Measurements from ENCODE around the gene HLA-DQA1.

Gene HLA-DQA1

DNA sequence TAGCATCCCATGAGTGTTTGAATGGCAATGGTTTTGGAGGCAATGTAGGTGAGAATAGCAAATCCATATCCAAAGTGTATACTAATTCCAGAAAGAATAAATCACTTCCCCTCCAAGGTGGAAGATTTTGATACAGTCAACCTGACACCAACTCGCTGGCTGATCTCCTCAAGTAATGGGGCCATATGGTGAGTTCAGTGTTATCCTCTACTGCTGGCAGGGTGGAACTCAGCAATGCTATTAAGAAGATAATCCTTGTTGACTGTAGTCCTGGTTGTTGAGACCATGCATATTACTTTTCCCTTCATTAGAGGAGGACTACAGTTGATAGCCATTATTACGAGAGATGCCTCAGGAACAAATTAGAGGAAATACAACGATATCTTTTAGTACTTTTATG is 47.0 kb downstream of the HLA-DQA1 start:
- Histone ChIP-seq H3K27ac (ENCODE audit: low read depth, low read length) (no peak overlapping the region), H3K36me3 (ENCODE audit: insufficient read depth, low read length) (no peaks in the 10 kb centered on the region), H3K4me3 (ENCODE audit: low read depth in 1 of 2, low read length in 2 of 2) (no peak overlapping the region), H3K27me3 (ENCODE audit: control insufficient read depth in 1 of 2, insufficient read depth in 2 of 2, low read length in 2 of 2) (no peaks in the 10 kb centered on the region), H3K4me1 (ENCODE audit: insufficient read depth, low read length) (no peaks in the 10 kb centered on the region), H3K9me3 (ENCODE audit: low read length) (no peaks in the 10 kb centered on the region), H3K9ac (ENCODE audit: low read length) (no peak overlapping the region)

DNA sequence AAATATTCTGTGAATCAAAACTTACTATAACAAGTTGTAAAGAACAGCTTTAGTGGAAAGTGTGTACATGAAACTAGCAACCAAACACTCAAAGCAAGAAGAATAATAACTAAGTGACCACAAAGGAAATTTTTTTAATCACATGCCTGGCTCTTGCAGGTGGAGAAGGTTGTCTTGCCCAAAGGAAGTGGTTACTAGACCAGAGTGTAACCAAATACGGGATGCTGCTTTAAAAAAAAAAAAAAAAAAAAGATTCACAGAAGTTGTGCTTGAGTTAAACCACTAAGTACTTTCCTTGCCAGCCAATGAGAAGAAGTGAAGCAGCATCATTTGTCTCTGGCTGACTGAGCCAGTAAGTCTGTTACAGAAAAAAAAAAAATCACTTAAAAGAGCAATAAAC is 48.4 kb downstream of the HLA-DQA1 start:
- no peaks in the 10 kb centered on the region for H3K9me3 ChIP-seq (ENCODE audit: low read length)
- H3K4me3 ChIP-seq (ENCODE audit: low read depth in 1 of 2, low read length in 2 of 2), result no peak overlapping the region
- no peaks in the 10 kb centered on the region for H3K27me3 ChIP-seq (ENCODE audit: control insufficient read depth in 1 of 2, insufficient read depth in 2 of 2, low read length in 2 of 2)
- H3K27ac ChIP-seq (ENCODE audit: low read depth, low read length), result no peak overlapping the region
- H3K36me3 ChIP-seq (ENCODE audit: insufficient read depth, low read length), result no peaks in the 10 kb centered on the region
- H3K9ac ChIP-seq (ENCODE audit: low read length), result no peak overlapping the region
- no peaks in the 10 kb centered on the region for H3K4me1 ChIP-seq (ENCODE audit: insufficient read depth, low read length)

DNA sequence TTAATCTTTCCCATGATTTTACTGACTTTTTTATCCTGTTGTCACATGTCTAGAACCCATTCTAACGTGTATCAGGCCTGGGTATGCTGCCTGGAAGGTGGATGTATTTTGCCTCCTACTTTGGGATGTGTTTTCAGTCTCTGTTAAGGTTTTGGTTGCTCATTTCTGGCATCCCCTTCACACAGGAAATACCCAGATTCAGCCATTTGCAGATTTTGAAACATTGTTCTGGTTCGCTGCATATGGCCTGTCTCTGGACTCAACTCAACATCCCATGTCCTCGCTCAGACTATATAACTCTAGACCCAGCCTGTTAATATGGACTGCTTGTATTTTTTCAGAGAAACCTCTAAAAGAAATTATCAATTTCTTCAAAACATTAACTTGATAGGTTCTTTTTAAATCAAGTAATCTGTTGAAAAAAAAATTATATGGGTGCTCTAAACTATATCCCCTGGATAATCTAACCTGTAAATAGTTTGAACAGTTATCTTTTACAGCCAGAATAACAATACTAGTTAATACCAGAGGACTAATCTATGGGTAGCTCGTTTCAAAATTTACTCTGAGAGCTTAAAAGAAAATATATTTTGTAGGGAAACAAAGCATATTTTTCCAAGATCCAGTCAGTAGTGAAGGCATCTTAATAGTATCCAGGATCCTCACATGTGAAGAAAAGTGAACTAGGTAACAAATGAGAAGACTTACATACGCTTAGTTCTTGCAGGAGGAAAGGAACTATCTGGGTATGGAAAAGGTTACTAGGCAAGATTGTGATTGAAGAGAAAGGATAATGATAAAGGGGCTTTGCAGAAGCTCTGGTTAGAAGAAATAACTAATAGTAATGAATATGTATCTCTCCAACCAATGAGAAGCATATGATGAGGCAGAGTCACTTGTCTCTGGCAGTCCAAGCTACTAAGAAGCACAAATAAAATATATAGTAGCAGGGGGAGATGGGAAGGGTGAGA is 52.6 kb downstream of the HLA-DQA1 start:
- no peaks in the 10 kb centered on the region for H3K27me3 ChIP-seq (ENCODE audit: control insufficient read depth in 1 of 2, insufficient read depth in 2 of 2, low read length in 2 of 2)

DNA sequence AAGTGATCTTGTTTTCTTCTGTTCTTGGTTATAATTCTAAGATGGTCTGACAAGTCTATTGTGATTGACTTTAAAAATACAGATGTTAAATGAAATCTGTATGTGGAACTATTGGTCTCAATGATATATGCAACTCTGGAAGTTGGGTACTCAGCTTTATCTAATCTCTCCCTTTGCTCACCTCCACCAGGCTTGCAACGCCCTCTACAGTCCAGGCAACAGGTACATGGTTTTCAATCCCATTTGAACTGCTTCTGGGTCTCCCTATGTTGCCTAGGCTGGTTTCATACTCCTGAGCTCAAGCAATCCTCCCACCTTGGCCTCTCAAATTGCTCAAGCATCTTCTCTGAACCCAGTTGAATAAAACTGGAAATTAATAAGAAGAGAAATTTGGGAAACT is 54.8 kb downstream of the HLA-DQA1 start:
- no peak overlapping the region for H3K4me3 ChIP-seq (ENCODE audit: low read depth in 1 of 2, low read length in 2 of 2)
- no peak overlapping the region for H3K9ac ChIP-seq (ENCODE audit: low read length)
- no peaks in the 10 kb centered on the region for H3K9me3 ChIP-seq (ENCODE audit: low read length)
- no peaks in the 10 kb centered on the region for H3K4me1 ChIP-seq (ENCODE audit: insufficient read depth, low read length)
- no peaks in the 10 kb centered on the region for H3K27me3 ChIP-seq (ENCODE audit: control insufficient read depth in 1 of 2, insufficient read depth in 2 of 2, low read length in 2 of 2)
- no peaks in the 10 kb centered on the region for H3K36me3 ChIP-seq (ENCODE audit: insufficient read depth, low read length)
- no peak overlapping the region for H3K27ac ChIP-seq (ENCODE audit: low read depth, low read length)

More for the DNA sequence above, 52.6 kb downstream of the HLA-DQA1 start:
- no peaks in the 10 kb centered on the region for H3K36me3 ChIP-seq (ENCODE audit: insufficient read depth, low read length)
- H3K27ac ChIP-seq (ENCODE audit: low read depth, low read length), result no peak overlapping the region
- H3K4me3 ChIP-seq (ENCODE audit: low read depth in 1 of 2, low read length in 2 of 2), result no peak overlapping the region
- no peaks in the 10 kb centered on the region for H3K4me1 ChIP-seq (ENCODE audit: insufficient read depth, low read length)
- no peaks in the 10 kb centered on the region for H3K9me3 ChIP-seq (ENCODE audit: low read length)
- H3K9ac ChIP-seq (ENCODE audit: low read length), result no peak overlapping the region

All from muscle layer of colon (tissue), 2 donors.